HepG2 (cell line): Measurements from ENCODE around the gene KIF26B. TPM values are rescaled to one million over a fixed set of nuclear protein-coding genes. Genes with fewer than 3 reads are reported as not detected.

ENCODE experiments used
- ATAC-seq: fragments of 200-7000 bp; cut with Tn5 transposase; 3 replicates; pipeline ENCODE4 v1.9.1; 2020; ENCODE audit warnings: mild to moderate bottlenecking, moderate library complexity
- BruUV-seq: library from RNA; stranded (reverse); fragments of 400-500 nt; replicated peaks from 2 replicates; lab custom pipeline; 2021; lab: Mats Ljungman, UMichigan
- CTCF ChIA-PET: fragments of 300-600 bp; formaldehyde crosslinking; extraction: SDS; loops from one replicate; lab custom pipeline; 2021; ENCODE audit warnings: low total read pairs, inconsistent platforms, low intra/inter-chr PET ratio; lab: Yijun Ruan, JAX
- POLR2A ChIA-PET: fragments of 350-600 bp; sonication (Branson Sonifier 250); formaldehyde crosslinking; loops from one replicate; lab custom pipeline; 2020; ENCODE audit warnings: antibody characterized with exemption, inconsistent platforms; lab: Yijun Ruan, JAX
- DNase-seq: peaks from one replicate; pipeline ENCODE4 v3.0.0-alpha.2; 2015; ENCODE audit warnings: low spot score
- FAIRE-seq: peaks from 3 replicates; lab custom pipeline; 2011; peaks lifted over from hg19 to GRCh38; lab: Jason Lieb, UNC
- H2AFZ ChIP-seq: one replicate; pipeline ENCODE4 v1.6.1; 2011; ENCODE audit warnings: low read length, inconsistent platforms
- H3K27ac ChIP-seq: fragments of 300-600 bp; 3 replicates; pipeline ENCODE4 v1.8.0; 2011; ENCODE audit warnings: mixed run types, mild to moderate bottlenecking, mixed read lengths, low read length, inconsistent platforms; ENCODE audit not compliant: insufficient read depth; ENCODE audit errors: extremely low read length
- H3K27me3 ChIP-seq, 2 experiments: fragments of 200-600 bp in 1 of 2; 2 replicates in 1 of 2; 3 replicates in 1 of 2; pipeline versions ENCODE4 v1.6.0 to v1.8.0; 2011; ENCODE audit warnings: low read length in 2 of 2, mild to moderate bottlenecking in 2 of 2, moderate library complexity in 2 of 2, inconsistent platforms in 1 of 2; ENCODE audit not compliant: insufficient read depth in 2 of 2, control insufficient read depth in 1 of 2
- H3K36me3 ChIP-seq, 2 experiments: fragments of 200-600 bp in 1 of 2; replicated peaks in 1 of 2; 2 replicates in 1 of 2; 3 replicates in 1 of 2; pipeline versions ENCODE4 v1.5.1 to v1.8.0; 2011; ENCODE audit warnings: low read length in 2 of 2, inconsistent platforms in 1 of 2; ENCODE audit not compliant: insufficient read depth in 2 of 2, control insufficient read depth in 1 of 2
- H3K4me1 ChIP-seq: 2 replicates; pipeline ENCODE4 v1.5.1; 2012; ENCODE audit warnings: low read length, inconsistent platforms; ENCODE audit not compliant: insufficient read depth
- H3K4me2 ChIP-seq: 2 replicates; pipeline ENCODE4 v1.6.0; 2011; ENCODE audit warnings: low read depth, low read length, inconsistent platforms
- H3K4me3 ChIP-seq, 3 experiments: fragments of 200-600 bp in 1 of 3; sonication (generic), shearing (Covaris generic) in 1 of 3; replicated peaks in 1 of 3; 2 replicates each; pipeline ENCODE4 v1.5.1; 2011 to 2016; ENCODE audit warnings: low read length in 3 of 3, inconsistent platforms in 2 of 3, low read depth in 2 of 3, mild to moderate bottlenecking in 2 of 3, control low read depth in 1 of 3, mixed read lengths in 1 of 3; ENCODE audit not compliant: insufficient read depth in 1 of 3
- H3K79me2 ChIP-seq: one replicate; pipeline ENCODE4 v1.6.1; 2011; ENCODE audit warnings: low read length, inconsistent platforms; ENCODE audit not compliant: insufficient read depth
- H3K9ac ChIP-seq: 2 replicates; pipeline ENCODE4 v1.6.0; 2011; ENCODE audit warnings: mild to moderate bottlenecking, low read depth, low read length, inconsistent platforms; ENCODE audit not compliant: insufficient read depth
- H3K9me3 ChIP-seq: 2 replicates; pipeline ENCODE4 v1.5.1; 2012; ENCODE audit warnings: mild to moderate bottlenecking, low read length
- H4K20me1 ChIP-seq: 2 replicates; pipeline ENCODE4 v1.6.0; 2011; ENCODE audit warnings: inconsistent platforms, mild to moderate bottlenecking, low read length, moderate library complexity; ENCODE audit not compliant: insufficient read depth
- CSRNP1 ChIP-seq: sonication (generic); formaldehyde crosslinking; IDR thresholded peaks from 2 replicates; pipeline ENCODE4 v1.8.1; 2023; ENCODE audit warnings: mild to moderate bottlenecking, missing genetic modification reagents
- PCBP2 ChIP-seq: fragments of 200-400 bp; formaldehyde crosslinking; optimal IDR thresholded peaks from 2 replicates; pipeline ENCODE3; 2018; ENCODE audit warnings: low read length, low read depth; ENCODE audit not compliant: poor library complexity, severe bottlenecking
- PHB2 ChIP-seq: fragments of 450-650 bp; IDR thresholded peaks from 2 replicates; pipeline ENCODE4 v1.6.1; 2018; ENCODE audit not compliant: partially characterized antibody
- PHF20 ChIP-seq: sonication (generic); formaldehyde crosslinking; IDR thresholded peaks from 2 replicates; pipeline ENCODE4 v1.5.0; 2020; ENCODE audit warnings: mild to moderate bottlenecking, missing genetic modification reagents
- RELA ChIP-seq: sonication (generic); formaldehyde crosslinking; IDR thresholded peaks from 2 replicates; pipeline ENCODE4 v1.4.0; 2020; ENCODE audit warnings: missing genetic modification reagents
- SYNCRIP ChIP-seq: fragments of 200-400 bp; formaldehyde crosslinking; IDR thresholded peaks from 2 replicates; pipeline ENCODE4 v1.6.1; 2018; ENCODE audit warnings: mild to moderate bottlenecking, low read depth, low read length; ENCODE audit not compliant: insufficient read depth
- THRA ChIP-seq: sonication (generic); formaldehyde crosslinking; IDR thresholded peaks from 2 replicates; pipeline ENCODE4 v1.4.0; 2020; ENCODE audit warnings: missing genetic modification reagents, borderline replicate concordance
- ZFP62 ChIP-seq: sonication (generic); formaldehyde crosslinking; IDR thresholded peaks from 2 replicates; pipeline ENCODE4 v1.4.0; 2020; ENCODE audit warnings: missing genetic modification reagents
- ZNF234 ChIP-seq: sonication (generic); formaldehyde crosslinking; conservative IDR thresholded peaks from 2 replicates; pipeline ENCODE4 v1.5.1; 2020; ENCODE audit warnings: mild to moderate bottlenecking, missing genetic modification reagents
- ZNF251 ChIP-seq: sonication (generic); formaldehyde crosslinking; IDR thresholded peaks from 2 replicates; pipeline ENCODE4 v1.9.0; 2021; ENCODE audit warnings: mild to moderate bottlenecking, missing genetic modification reagents
- ZNF446 ChIP-seq: sonication (generic); formaldehyde crosslinking; IDR thresholded peaks from 2 replicates; pipeline ENCODE4 v1.5.0; 2020; ENCODE audit warnings: mild to moderate bottlenecking, missing genetic modification reagents
- ZNF891 ChIP-seq: sonication (generic); formaldehyde crosslinking; IDR thresholded peaks from 2 replicates; pipeline ENCODE4 v1.5.0; 2020; ENCODE audit warnings: mild to moderate bottlenecking, missing genetic modification reagents
- WGBS: methylation state at CpG from one replicate; pipeline ENCODE4 v1.1.6; 2017; ENCODE audit warnings: low lambda C conversion rate; 5-methylcytosine and 5-hydroxymethylcytosine counted together
- in situ Hi-C: cut with HindIII; loops from 2 replicates; pipeline ENCODE4 v1.10.0; 2017; ENCODE audit warnings: low pct_unique_long_range_greater_than_20kb; ENCODE audit not compliant: extremely low pct_ligation_motif_present
- intact Hi-C: fragments of 100-400 bp; cut with micrococcal nuclease; formaldehyde crosslinking; loops from one replicate; pipeline ENCODE4 v1.10.0; 2022; ENCODE audit not compliant: unreplicated experiment
- polyA plus RNA-seq, 8 experiments: library from polyadenylated mRNA; depleted of rRNA in 3 of 8; stranded (reverse) in 7 of 8; unstranded in 1 of 8; fragments of >200 nt; fragmentation: Illumina TruSeq in 4 of 8; extraction: Trizol in 4 of 8; gene quantifications; 2 replicates each; pipeline versions ENCODE4 v1.2.1 to v1.2.3, GENCODE V29; 2011 to 2016; ENCODE audit warnings: low read depth in 4 of 8, missing spikeins in 1 of 8, mixed read lengths in 1 of 8; ENCODE audit not compliant: insufficient read depth in 1 of 8
- total RNA-seq, 5 experiments: library from RNA; depleted of rRNA; stranded (reverse); fragments of >200 nt; fragmentation: Illumina TruSeq; extraction: Trizol; gene quantifications; 2 replicates each; pipeline ENCODE4 v1.2.3, GENCODE V29; 2016; ENCODE audit warnings: low read depth in 1 of 5
- TF ChIP-seq, protein P1 (sequence below): sonication (generic); formaldehyde crosslinking; conservative IDR thresholded peaks from 2 replicates; pipeline ENCODE4 v1.4.0; 2020; ENCODE audit warnings: missing genetic modification reagents

The KIF26B gene
- total and polyA plus RNA-seq, 2 of the 13 experiments (the other 11 are each of a cell fraction or from before 2014, with no cell fraction given), result 0.08 to 0.09 TPM

GRCh38 chr1:245217853-245218608 is 63.2 kb downstream of the KIF26B start:
- FAIRE-seq, result no peak
- H3K79me2 ChIP-seq, result no peaks in the 10 kb centered on the region
- 57% methylated on average over 12 of the region's 12 CpGs for WGBS
- ChIA-PET POLR2A (no interaction called here), CTCF (no interaction called here)
- no peak overlapping the region for H3K9ac ChIP-seq
- ATAC-seq, result no peak
- no peaks in the 10 kb centered on the region for H3K9me3 ChIP-seq
- H3K4me3 ChIP-seq, result no peak overlapping the region
- no peak overlapping the region for H2AFZ ChIP-seq
- intact Hi-C loops (no loop called here), in situ Hi-C loops (no loop called here)
- no peak for TF ChIP-seq PHB2
- TF ChIP-seq RELA (CRISPR knock-in tag), result no peak
- TF ChIP-seq ZNF891 (CRISPR knock-in tag), result no peak
- no peak for TF ChIP-seq ZNF251 (CRISPR knock-in tag)
- TF ChIP-seq, protein P1, sequence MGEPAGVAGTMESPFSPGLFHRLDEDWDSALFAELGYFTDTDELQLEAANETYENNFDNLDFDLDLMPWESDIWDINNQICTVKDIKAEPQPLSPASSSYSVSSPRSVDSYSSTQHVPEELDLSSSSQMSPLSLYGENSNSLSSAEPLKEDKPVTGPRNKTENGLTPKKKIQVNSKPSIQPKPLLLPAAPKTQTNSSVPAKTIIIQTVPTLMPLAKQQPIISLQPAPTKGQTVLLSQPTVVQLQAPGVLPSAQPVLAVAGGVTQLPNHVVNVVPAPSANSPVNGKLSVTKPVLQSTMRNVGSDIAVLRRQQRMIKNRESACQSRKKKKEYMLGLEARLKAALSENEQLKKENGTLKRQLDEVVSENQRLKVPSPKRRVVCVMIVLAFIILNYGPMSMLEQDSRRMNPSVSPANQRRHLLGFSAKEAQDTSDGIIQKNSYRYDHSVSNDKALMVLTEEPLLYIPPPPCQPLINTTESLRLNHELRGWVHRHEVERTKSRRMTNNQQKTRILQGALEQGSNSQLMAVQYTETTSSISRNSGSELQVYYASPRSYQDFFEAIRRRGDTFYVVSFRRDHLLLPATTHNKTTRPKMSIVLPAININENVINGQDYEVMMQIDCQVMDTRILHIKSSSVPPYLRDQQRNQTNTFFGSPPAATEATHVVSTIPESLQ (CRISPR knock-in tag), result no peak
- TF ChIP-seq SYNCRIP, result no peak
- TF ChIP-seq THRA (CRISPR knock-in tag), result no peak
- no peak for TF ChIP-seq ZFP62
- no peak for TF ChIP-seq PCBP2
- no peak for TF ChIP-seq PHF20 (CRISPR knock-in tag)
- TF ChIP-seq ZNF446 (CRISPR knock-in tag), result no peak
- no peak for TF ChIP-seq CSRNP1 (CRISPR knock-in tag)
- TF ChIP-seq ZNF234 (CRISPR knock-in tag), result no peak
- no peak for DNase-seq
- no peak overlapping the region for H3K4me2 ChIP-seq
- no peak overlapping the region for H3K27ac ChIP-seq
- H3K27me3 ChIP-seq, result no peaks in the 10 kb centered on the region
- no peaks in the 10 kb centered on the region for H3K36me3 ChIP-seq
- no peaks in the 10 kb centered on the region for H3K4me1 ChIP-seq
- no TSS peak for BruUV-seq
- no peaks in the 10 kb centered on the region for H4K20me1 ChIP-seq
